K562 (cell line): ENCODE data around the gene PRKD2. TPM values are rescaled to one million over a fixed set of nuclear protein-coding genes. Genes with fewer than 3 reads are reported as not detected.

ENCODE experiments used
- ARID2 ChIP-seq: fragments of 450-650 bp; IDR thresholded peaks from 2 replicates; pipeline ENCODE4 v1.6.1; 2017; ENCODE audit warnings: antibody characterized with exemption, mild to moderate bottlenecking
- ARNT ChIP-seq, 2 experiments: fragments of 450-650 bp; IDR thresholded peaks; 2 replicates each; pipeline ENCODE4 v1.6.1; 2016; ENCODE audit warnings: mild to moderate bottlenecking in 1 of 2
- BCOR ChIP-seq: fragments of 450-650 bp; IDR thresholded peaks from 2 replicates; pipeline ENCODE4 v1.6.1; 2016
- BHLHE40 ChIP-seq: IDR thresholded peaks from 2 replicates; pipeline ENCODE4 v1.6.1; 2011; ENCODE audit warnings: low read length, improper control_type of control experiment
- DACH1 ChIP-seq: fragments of 450-650 bp; IDR thresholded peaks from 2 replicates; pipeline ENCODE4 v1.6.1; 2018; ENCODE audit not compliant: partially characterized antibody
- MAZ ChIP-seq, 2 experiments: fragments of 450-650 bp in 1 of 2; sonication (generic) in 1 of 2; formaldehyde crosslinking; IDR thresholded peaks in 1 of 2; conservative IDR thresholded peaks in 1 of 2; 2 replicates each; pipeline versions ENCODE4 v1.4.0 to v1.5.0; 2020; ENCODE audit warnings: mild to moderate bottlenecking in 1 of 2, missing genetic modification reagents in 1 of 2
- MYNN ChIP-seq, 2 experiments: sonication (generic); formaldehyde crosslinking in 1 of 2; IDR thresholded peaks; 2 replicates each; pipeline versions ENCODE4 v1.5.0 to v1.6.1; 2016 to 2020; ENCODE audit warnings: antibody characterized with exemption in 1 of 2, missing genetic modification reagents in 1 of 2
- NBN ChIP-seq: fragments of 450-650 bp; IDR thresholded peaks from 2 replicates; pipeline ENCODE4 v1.6.1; 2016; ENCODE audit warnings: low read depth, mild to moderate bottlenecking
- POU5F1 ChIP-seq: fragments of 150-350 bp; IDR thresholded peaks from 2 replicates; pipeline ENCODE4 v1.6.1; 2014; ENCODE audit warnings: borderline replicate concordance, low read length, low read depth, mild to moderate bottlenecking; ENCODE audit not compliant: partially characterized antibody
- RCOR1 ChIP-seq, 2 experiments: IDR thresholded peaks; 2 replicates each; pipeline ENCODE4 v1.6.1; 2012; ENCODE audit warnings: low read depth in 2 of 2, low read length in 2 of 2, borderline replicate concordance in 1 of 2, improper control_type of control experiment in 1 of 2
- SAFB ChIP-seq: fragments of 200-400 bp; formaldehyde crosslinking; IDR thresholded peaks from 2 replicates; pipeline ENCODE4 v1.6.1; 2017; ENCODE audit warnings: low read depth, low read length, borderline replicate concordance
- SAP30 ChIP-seq: fragments of 200-600 bp; sonication (generic); IDR thresholded peaks from 2 replicates; pipeline ENCODE4 v1.6.1; 2012; ENCODE audit warnings: borderline replicate concordance, low read depth, mild to moderate bottlenecking, moderate library complexity, low read length, control low read depth, inconsistent platforms; ENCODE audit not compliant: insufficient read depth, poor library complexity, severe bottlenecking
- SMARCA4 ChIP-seq: fragments of 450-650 bp; IDR thresholded peaks from 2 replicates; pipeline ENCODE4 v1.6.1; 2016
- SMC3 ChIP-seq: conservative IDR thresholded peaks from 2 replicates; pipeline ENCODE4 v1.6.1; 2011; ENCODE audit warnings: low read depth, low read length, improper control_type of control experiment; ENCODE audit not compliant: insufficient read depth
- SOX6 ChIP-seq: fragments of 450-650 bp; IDR thresholded peaks from 2 replicates; pipeline ENCODE4 v1.6.1; 2014; ENCODE audit warnings: mild to moderate bottlenecking
- TARDBP ChIP-seq: fragments of 450-650 bp; IDR thresholded peaks from 2 replicates; pipeline ENCODE4 v1.6.1; 2016
- TCF3 ChIP-seq: sonication (generic); formaldehyde crosslinking; IDR thresholded peaks from 2 replicates; pipeline ENCODE4 v1.4.0; 2020; ENCODE audit warnings: mild to moderate bottlenecking, missing genetic modification reagents
- ZNF696 ChIP-seq: fragments of 250-450 bp; sonication (Bioruptor Pico); conservative IDR thresholded peaks from 2 replicates; pipeline ENCODE4 v1.4.0; 2020; ENCODE audit warnings: mild to moderate bottlenecking, moderate library complexity
- polyA plus RNA-seq, 8 experiments: library from polyadenylated mRNA; depleted of rRNA in 4 of 8; stranded (reverse) in 5 of 8; unstranded in 3 of 8; fragments of >200 nt; fragmentation: Nextera tagmentation in 2 of 8; fragmentation: Illumina TruSeq in 1 of 8; extraction: Ambion mirVana in 2 of 8; extraction: Trizol in 1 of 8; gene quantifications; 2 replicates each; pipeline versions ENCODE4 v1.2.1 to v1.2.3, GENCODE V29; 2011 to 2014; ENCODE audit warnings: inconsistent platforms in 1 of 8, missing spikeins in 1 of 8
- total RNA-seq, 7 experiments: library from RNA; depleted of rRNA in 6 of 7; stranded (reverse); fragments of >200 nt in 6 of 7; fragmentation: Illumina TruSeq in 2 of 7; extraction: Trizol in 2 of 7; gene quantifications; 2 replicates each; pipeline versions ENCODE4 v1.2.1 to v1.2.3, GENCODE V29; 2011 to 2021; ENCODE audit warnings: low replicate concordance in 1 of 7
- TF ChIP-seq, protein P1 (sequence below), 3 experiments: fragments of 200-800 bp in 1 of 3; sonication (Bioruptor generic) in 1 of 3; sonication (generic) in 1 of 3; formaldehyde crosslinking in 1 of 3; IDR thresholded peaks; 2 replicates each; pipeline versions ENCODE4 v1.6.1 to v1.8.0; 2016 to 2022; ENCODE audit warnings: mild to moderate bottlenecking in 2 of 3, missing compliant biosample characterization in 2 of 3, missing genetic modification characterization in 2 of 3, missing genetic modification reagents in 1 of 3
- TF ChIP-seq, protein P2 (sequence below): fragments of 450-650 bp; formaldehyde crosslinking; IDR thresholded peaks from 2 replicates; pipeline ENCODE4 v1.4.0; 2020; ENCODE audit warnings: mild to moderate bottlenecking, moderate library complexity
- TF ChIP-seq, protein P3 (sequence below), 2 experiments: fragments of 150-350 bp in 1 of 2; IDR thresholded peaks; 2 replicates each; pipeline ENCODE4 v1.6.1; 2012 to 2016; ENCODE audit warnings: low read depth in 2 of 2, low read length in 2 of 2, mild to moderate bottlenecking in 1 of 2, moderate library complexity in 1 of 2

The PRKD2 gene
- total and polyA plus RNA-seq, 9 of the 15 experiments (the other 6 are each of a cell fraction or from before 2014, with no cell fraction given) = 1.8 to 60.0 (median 15.0) TPM

DNA sequence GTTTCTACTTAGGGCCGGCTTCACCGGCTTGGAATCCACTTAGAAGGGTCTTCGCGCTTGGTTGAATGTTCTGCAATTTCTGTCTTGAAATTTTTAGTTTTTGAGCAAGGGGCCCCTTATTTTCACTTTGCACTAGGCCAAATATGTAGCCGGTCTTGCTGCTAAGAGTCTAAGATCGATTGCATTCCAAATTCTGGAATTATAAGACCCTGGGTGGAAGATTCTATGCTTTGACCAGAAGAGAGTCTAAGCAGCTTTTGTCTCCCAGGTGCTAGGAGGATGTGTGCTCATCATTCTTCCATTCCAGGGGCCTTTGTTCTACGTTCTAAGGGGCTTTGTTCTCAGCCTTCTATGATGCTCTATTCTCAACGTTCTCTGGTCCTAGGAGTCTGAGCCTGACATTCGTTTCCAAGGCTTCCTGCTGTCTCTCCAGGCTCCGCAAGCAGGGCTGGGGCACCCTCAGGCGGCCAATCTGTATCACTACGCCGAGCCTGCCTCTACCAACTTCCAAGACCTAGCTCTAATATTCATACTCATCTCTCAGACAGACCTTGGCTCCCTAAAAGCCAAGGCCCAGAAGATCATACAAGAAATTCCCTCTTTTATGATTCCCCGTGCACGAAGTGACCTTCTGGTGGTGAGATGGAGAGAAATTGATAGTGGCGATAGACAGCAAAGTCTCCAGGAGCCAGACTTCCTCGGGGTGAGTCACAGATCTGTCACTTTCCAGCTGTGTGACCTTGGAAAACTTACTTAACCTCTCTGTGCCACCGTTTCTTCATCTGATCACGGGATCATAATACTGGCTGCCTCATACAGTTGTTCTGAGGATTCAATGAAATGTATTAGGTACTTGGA, 55.0 kb downstream of the PRKD2 start (continued):
- TF ChIP-seq POU5F1 (no peak), RCOR1 (IDR thresholded peaks at IDR 0.05; ENCODE audit: borderline replicate concordance in 1 of 2, low read depth in 2 of 2, low read length in 2 of 2) (peak in 1 of 2 experiments; percentile 41; a peak in 1 of 4 replicates), MAZ (CRISPR knock-in tag; conservative IDR thresholded peaks at IDR 0.05 in 1 of 2, IDR thresholded peaks at IDR 0.05 in 1 of 2) (peak in 1 of 2 experiments; percentile 17; a peak in 1 of 4 replicates), ZNF696 (no peak), BHLHE40 (peak; percentile 58), SAP30 (no peak), SAFB (no peak), ARID2 (peak; percentile 96), BCOR (peak; percentile 97), ARNT (IDR thresholded peaks at IDR 0.05) (no peak), SMC3 (peak; percentile 98), MYNN (IDR thresholded peaks at IDR 0.05) (peak; percentile 12; the same call in 1 of the 2 replicates), MYNN (CRISPR knock-in tag; IDR thresholded peaks at IDR 0.05) (no peak), SMARCA4 (peak; percentile 11; the same call in 1 of the 2 replicates), TCF3 (CRISPR knock-in tag) (0 out of 2 replicates have a peak, but pooled peaks have one; percentile 11), NBN (peak; percentile 58), SOX6 (0 out of 2 replicates have a peak, but pooled peaks have one; percentile 31), DACH1 (peak; percentile 42), TARDBP (no peak)
- TF ChIP-seq, protein P1, sequence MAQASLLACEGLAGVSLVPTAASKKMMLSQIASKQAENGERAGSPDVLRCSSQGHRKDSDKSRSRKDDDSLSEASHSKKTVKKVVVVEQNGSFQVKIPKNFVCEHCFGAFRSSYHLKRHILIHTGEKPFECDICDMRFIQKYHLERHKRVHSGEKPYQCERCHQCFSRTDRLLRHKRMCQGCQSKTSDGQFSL (CRISPR knock-in tag; IDR thresholded peaks at IDR 0.05) = no peak
- TF ChIP-seq, protein P1 (tag; IDR thresholded peaks at IDR 0.05) = 0 out of 4 replicates have a peak, but pooled peaks of 1 of the 2 experiments have one; percentile 14
- TF ChIP-seq, protein P2, sequence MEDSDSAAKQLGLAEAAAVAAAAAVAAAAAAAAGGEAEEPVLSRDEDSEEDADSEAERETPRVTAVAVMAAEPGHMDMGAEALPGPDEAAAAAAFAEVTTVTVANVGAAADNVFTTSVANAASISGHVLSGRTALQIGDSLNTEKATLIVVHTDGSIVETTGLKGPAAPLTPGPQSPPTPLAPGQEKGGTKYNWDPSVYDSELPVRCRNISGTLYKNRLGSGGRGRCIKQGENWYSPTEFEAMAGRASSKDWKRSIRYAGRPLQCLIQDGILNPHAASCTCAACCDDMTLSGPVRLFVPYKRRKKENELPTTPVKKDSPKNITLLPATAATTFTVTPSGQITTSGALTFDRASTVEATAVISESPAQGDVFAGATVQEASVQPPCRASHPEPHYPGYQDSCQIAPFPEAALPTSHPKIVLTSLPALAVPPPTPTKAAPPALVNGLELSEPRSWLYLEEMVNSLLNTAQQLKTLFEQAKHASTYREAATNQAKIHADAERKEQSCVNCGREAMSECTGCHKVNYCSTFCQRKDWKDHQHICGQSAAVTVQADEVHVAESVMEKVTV (CRISPR knock-in tag) = peak; percentile 97
- TF ChIP-seq, protein P3, sequence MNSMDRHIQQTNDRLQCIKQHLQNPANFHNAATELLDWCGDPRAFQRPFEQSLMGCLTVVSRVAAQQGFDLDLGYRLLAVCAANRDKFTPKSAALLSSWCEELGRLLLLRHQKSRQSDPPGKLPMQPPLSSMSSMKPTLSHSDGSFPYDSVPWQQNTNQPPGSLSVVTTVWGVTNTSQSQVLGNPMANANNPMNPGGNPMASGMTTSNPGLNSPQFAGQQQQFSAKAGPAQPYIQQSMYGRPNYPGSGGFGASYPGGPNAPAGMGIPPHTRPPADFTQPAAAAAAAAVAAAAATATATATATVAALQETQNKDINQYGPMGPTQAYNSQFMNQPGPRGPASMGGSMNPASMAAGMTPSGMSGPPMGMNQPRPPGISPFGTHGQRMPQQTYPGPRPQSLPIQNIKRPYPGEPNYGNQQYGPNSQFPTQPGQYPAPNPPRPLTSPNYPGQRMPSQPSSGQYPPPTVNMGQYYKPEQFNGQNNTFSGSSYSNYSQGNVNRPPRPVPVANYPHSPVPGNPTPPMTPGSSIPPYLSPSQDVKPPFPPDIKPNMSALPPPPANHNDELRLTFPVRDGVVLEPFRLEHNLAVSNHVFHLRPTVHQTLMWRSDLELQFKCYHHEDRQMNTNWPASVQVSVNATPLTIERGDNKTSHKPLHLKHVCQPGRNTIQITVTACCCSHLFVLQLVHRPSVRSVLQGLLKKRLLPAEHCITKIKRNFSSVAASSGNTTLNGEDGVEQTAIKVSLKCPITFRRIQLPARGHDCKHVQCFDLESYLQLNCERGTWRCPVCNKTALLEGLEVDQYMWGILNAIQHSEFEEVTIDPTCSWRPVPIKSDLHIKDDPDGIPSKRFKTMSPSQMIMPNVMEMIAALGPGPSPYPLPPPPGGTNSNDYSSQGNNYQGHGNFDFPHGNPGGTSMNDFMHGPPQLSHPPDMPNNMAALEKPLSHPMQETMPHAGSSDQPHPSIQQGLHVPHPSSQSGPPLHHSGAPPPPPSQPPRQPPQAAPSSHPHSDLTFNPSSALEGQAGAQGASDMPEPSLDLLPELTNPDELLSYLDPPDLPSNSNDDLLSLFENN (IDR thresholded peaks at IDR 0.05; ENCODE audit: low read depth in 2 of 2, low read length in 2 of 2) = 0 out of 4 replicates have a peak, but pooled peaks of 1 of the 2 experiments have one; percentile 12
